Motor neuron (in vitro differentiated cells): Measurements from ENCODE around the gene ATG4D. TPM values are rescaled to one million over a fixed set of nuclear protein-coding genes. Genes with fewer than 3 reads are reported as not detected.

ENCODE experiments used
- ATAC-seq, 8 experiments: fragments of 200-7000 bp; cut with Tn5 transposase; replicated peaks in 6 of 8; 2 replicates each; pipeline ENCODE4 v1.8.0; 2021; ENCODE audit warnings: mild to moderate bottlenecking in 8 of 8, moderate library complexity in 8 of 8
- H3K27ac ChIP-seq, 2 donors: fragments of 250-450 bp; sonication (Bioruptor Pico); 2 replicates each; pipeline ENCODE4 v1.9.0; 2021; ENCODE audit warnings: antibody characterized with exemption in 2 of 2, mild to moderate bottlenecking in 2 of 2, moderate library complexity in 1 of 2
- H3K4me1 ChIP-seq, 2 donors: fragments of 250-450 bp; sonication (Bioruptor Pico); replicated peaks in 1 of 2; 2 replicates each; pipeline ENCODE4 v1.6.1; 2021; ENCODE audit warnings: antibody characterized with exemption in 2 of 2, mild to moderate bottlenecking in 2 of 2, moderate library complexity in 1 of 2
- H3K4me3 ChIP-seq, 5 donors: fragments of 250-450 bp; sonication (Bioruptor Pico); 2 replicates each; pipeline ENCODE4 v1.9.0; 2021; ENCODE audit warnings: antibody characterized with exemption in 5 of 5, mild to moderate bottlenecking in 5 of 5, moderate library complexity in 4 of 5
- WGBS, 10 experiments: fragments of 450-650 bp; shearing (Covaris generic); methylation state at CpG; one replicate each; pipeline ENCODE4 v1.0.0; 2022; 5-methylcytosine and 5-hydroxymethylcytosine counted together
- in situ Hi-C, 9 experiments: fragments of 400-800 bp; cut with MboI; loops; one replicate each; pipeline ENCODE4 v1.15.0; 2021; ENCODE audit warnings: low sequenced_read_pairs in 9 of 9, low pct_unique_long_range_greater_than_20kb in 2 of 9; ENCODE audit not compliant: unreplicated experiment in 9 of 9
- total RNA-seq, 8 experiments: library from RNA; unstranded; fragments of 300-600 nt; gene quantifications; 2 replicates each; pipeline versions ENCODE4 v1.2.3 to v1.2.4, GENCODE V29; 2022

The ATG4D gene
- total RNA-seq, 8 experiments from 2014 or later = 14.6 to 54.2 (median 29.5) TPM

- Histone ChIP-seq H3K4me3 (no peak overlapping the region), H3K4me1 (peaks cover 0 to 3% of the 10 kb centered on the region in 2 donors), H3K27ac (no peak overlapping the region)
- ATAC-seq = peak; percentile 79 to 95 (median 86)
- in situ Hi-C loops = loop anchor here in 3 of 9 experiments (5.0 to 25.0 kb wide), 3 partner anchors 61 to 281 kb away; partner anchors contain the start of gene CARM1 (in 1 of the 3)
- whole genome bisulfite sequencing, 10 experiments = 0 to 30% (median 0%) methylated on average over 1 to 18 of the region's 31 CpGs; no CpG with 5 or more reads in 3 of the 10 experiments
Measured at GRCh38 chr19:10580979-10581631, 37.4 kb downstream of the ATG4D start.

- Histone ChIP-seq H3K27ac (no peak overlapping the region), H3K4me3 (no peak overlapping the region), H3K4me1 (peaks cover 0 to 3% of the 10 kb centered on the region in 2 donors)
- 57 to 93% (median 90%) methylated on average over 2 to 8 of the region's 13 CpGs; no CpG with 5 or more reads in 4 of the 10 experiments for WGBS, 10 experiments
- no peak for ATAC-seq
- in situ Hi-C loops = loop anchor here in 3 of 9 experiments (5.0 to 25.0 kb wide), 3 partner anchors 60 to 280 kb away; partner anchors contain the start of gene CARM1 (in 1 of the 3)
Measured at GRCh38 chr19:10582091-10582490, 38.4 kb downstream of the ATG4D start.

GRCh38 chr19:10583036-10583776, 39.5 kb downstream of the ATG4D start:
- WGBS, 10 experiments = 45 to 100% (median 79%) methylated on average over 1 to 6 of the region's 9 CpGs; no CpG with 5 or more reads in 2 of the 10 experiments
- no peak overlapping the region for H3K4me3 ChIP-seq
- no peak overlapping the region for H3K27ac ChIP-seq
- peak in 2 of 8 experiments; percentile 23 to 34 for ATAC-seq
- in situ Hi-C loops = loop anchor here in 3 of 9 experiments (5.0 to 25.0 kb wide), 3 partner anchors 59 to 279 kb away; partner anchors contain the start of gene CARM1 (in 1 of the 3)
- peaks cover 0 to 3% of the 10 kb centered on the region in 2 donors for H3K4me1 ChIP-seq

- in situ Hi-C loops = loop anchor here in 2 of 9 experiments (10.0 to 25.0 kb wide), 2 partner anchors 58 to 276 kb away; partner anchors contain the start of gene CARM1 (in 1 of the 2)
- 34 to 97% (median 85%) methylated on average over 2 to 5 of the region's 6 CpGs; no CpG with 5 or more reads in 2 of the 10 experiments for WGBS, 10 experiments
- Histone ChIP-seq H3K4me1 (no peaks in the 10 kb centered on the region), H3K4me3 (no peak overlapping the region), H3K27ac (no peak overlapping the region)
- ATAC-seq = no peak
Measured at GRCh38 chr19:10586396-10586795, 42.7 kb downstream of the ATG4D start.

GRCh38 chr19:10587022-10587838, 43.5 kb downstream of the ATG4D start, which contains the start of gene AP1M2:
Gene AP1M2 (minus strand): TSS chr19:10587312. CDS start chr19:10587231, 81 bp downstream.
- Histone ChIP-seq H3K4me3 (no peak within 1 kb of the TSS), H3K27ac (no peak within 1 kb of the TSS), H3K4me1 (no peaks in the 10 kb centered on the region)
- no peak for ATAC-seq
- in situ Hi-C loops = loop anchor here in 2 of 9 experiments (10.0 to 25.0 kb wide), 2 partner anchors 58 to 275 kb away; partner anchors contain the start of gene CARM1 (in 1 of the 2)
- WGBS, 10 experiments = 15 to 83% (median 56%) methylated on average over 1 to 16 of the region's 35 CpGs

- ATAC-seq = no peak
- in situ Hi-C loops = loop anchor here in 2 of 9 experiments (10.0 to 25.0 kb wide), 2 partner anchors 57 to 275 kb away; partner anchors contain the start of gene CARM1 (in 1 of the 2)
- 75 to 100% (median 91%) methylated on average over 1 to 2 of the region's 2 CpGs for WGBS, 10 experiments
Measured at GRCh38 chr19:10587839-10588150, 44.1 kb downstream of the ATG4D start.

GRCh38 chr19:10593148-10593547, 49.4 kb downstream of the ATG4D start:
- H3K4me3 ChIP-seq = no peak overlapping the region
- in situ Hi-C loops = loop anchor here in 1 of 9 experiments (25.0 kb wide), 1 partner anchor 269 kb away; the partner anchor contains the start of gene CARM1
- no peaks in the 10 kb centered on the region for H3K4me1 ChIP-seq
- 80 to 100% (median 85%) methylated on average over 1 to 5 of the region's 7 CpGs; no CpG with 5 or more reads in 6 of the 10 experiments for WGBS, 10 experiments
- ATAC-seq = no peak
- no peak overlapping the region for H3K27ac ChIP-seq

More at GRCh38 chr19:10587839-10588150, 44.1 kb downstream of the ATG4D start:
- H3K27ac ChIP-seq = no peak overlapping the region
- H3K4me1 ChIP-seq = no peaks in the 10 kb centered on the region
- H3K4me3 ChIP-seq = no peak overlapping the region

- Histone ChIP-seq H3K27ac (no peak overlapping the region), H3K4me3 (no peak overlapping the region), H3K4me1 (no peaks in the 10 kb centered on the region)
- ATAC-seq = peak in 3 of 8 experiments; percentile 95 to 99 (median 96)
- in situ Hi-C loops = loop anchor here in 1 of 9 experiments (25.0 kb wide), 1 partner anchor 268 kb away; the partner anchor contains the start of gene CARM1
- 17 to 100% (median 54%) methylated on average over 1 to 4 of the region's 9 CpGs; no CpG with 5 or more reads in 1 of the 10 experiments for WGBS, 10 experiments
Measured at GRCh38 chr19:10593820-10594637, 50.3 kb downstream of the ATG4D start.

GRCh38 chr19:10600149-10600548, 56.4 kb downstream of the ATG4D start:
- H3K4me1 ChIP-seq = peaks cover 8 to 10% of the 10 kb centered on the region in 2 donors
- no peak overlapping the region for H3K27ac ChIP-seq
- no peak overlapping the region for H3K4me3 ChIP-seq
- in situ Hi-C loops = no loop called here
- no peak for ATAC-seq
- 68 to 100% (median 83%) methylated on average over 1 to 5 of the region's 5 CpGs; no CpG with 5 or more reads in 1 of the 10 experiments for WGBS, 10 experiments

GRCh38 chr19:10601999-10602329, 58.3 kb downstream of the ATG4D start:
- 17 to 57% (median 30%) methylated on average over 1 to 2 of the region's 7 CpGs; no CpG with 5 or more reads in 6 of the 10 experiments for WGBS, 10 experiments
- Histone ChIP-seq H3K4me1 (peaks cover 8 to 10% of the 10 kb centered on the region in 2 donors), H3K4me3 (peak overlapping the region; percentile 76 to 99 (median 93)), H3K27ac (no peak overlapping the region)
- in situ Hi-C loops = no loop called here
- ATAC-seq = no peak

- WGBS, 10 experiments = 0% methylated on average over 1 of the region's 76 CpGs; no CpG with 5 or more reads in 9 of the 10 experiments
- ATAC-seq = peak; percentile 92 to 97 (median 95)
- Histone ChIP-seq H3K4me1 (peaks cover 8 to 10% of the 10 kb centered on the region in 2 donors), H3K4me3 (peak overlapping the region; percentile 76 to 99 (median 93)), H3K27ac (peak overlapping the region; percentile 88 to 92)
- in situ Hi-C loops = no loop called here
Measured at GRCh38 chr19:10602330-10603083, 58.8 kb downstream of the ATG4D start.
